ENCODE measurements around the gene MRPL33.
"Not testable (repeated sequence)": the region's sequence is repeated elsewhere in the genome, so short reads cannot be mapped to it uniquely, and the experiment has no call there.

MRPL33 gene

DNA sequence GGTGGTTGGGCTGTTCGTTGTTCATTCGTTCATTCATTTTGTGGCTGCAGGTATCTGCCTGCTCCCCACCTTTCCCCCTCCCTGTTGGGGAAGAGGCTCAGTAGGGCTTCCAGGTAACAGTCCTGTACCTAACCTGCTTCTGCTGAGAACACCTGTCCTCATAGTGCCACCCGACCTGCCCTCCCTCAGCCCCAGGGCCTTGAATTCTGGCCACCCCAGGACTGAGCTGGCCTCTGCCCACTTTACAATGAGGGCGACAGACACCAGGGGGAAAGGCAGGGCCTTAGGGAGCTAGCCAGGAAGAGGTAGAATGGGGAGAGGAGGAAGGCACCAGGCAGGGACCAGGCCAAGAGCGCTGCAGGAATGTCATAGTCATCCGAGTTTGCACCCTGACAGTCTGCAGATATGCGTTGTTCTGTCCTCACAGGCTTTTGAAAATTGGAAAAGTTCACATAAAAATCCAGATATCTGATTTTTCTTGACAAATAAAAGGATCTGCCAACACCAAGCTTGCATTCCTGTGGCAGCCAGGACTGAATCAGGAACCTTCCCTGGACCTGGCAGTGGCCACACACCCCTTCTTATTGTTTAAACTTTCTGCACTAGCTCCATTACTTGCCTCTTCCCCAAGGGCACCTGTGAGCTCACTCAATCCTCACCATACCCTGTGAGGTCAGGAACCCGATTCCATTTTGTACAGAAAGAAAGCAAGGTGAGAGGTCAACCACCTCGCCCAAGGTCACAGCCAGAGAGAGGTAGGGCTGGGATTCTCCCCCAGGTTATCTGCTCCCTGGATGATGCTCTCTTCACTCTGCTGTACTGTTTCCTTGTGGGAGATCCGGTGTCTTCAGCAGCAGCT lies 35.3 kb upstream of the MRPL33 start:
- ATAC-seq, result no peak
- Mint-ChIP-seq H3K4me3 (peak overlapping the region; percentile 31), H3K27me3 (peaks cover 46% of the 10 kb centered on the region), H3K27ac (no peak overlapping the region), H3K9me3 (peaks cover 7% of the 10 kb centered on the region), H3K36me3 (no peaks in the 10 kb centered on the region), H3K4me1 (peaks cover 5% of the 10 kb centered on the region)

DNA sequence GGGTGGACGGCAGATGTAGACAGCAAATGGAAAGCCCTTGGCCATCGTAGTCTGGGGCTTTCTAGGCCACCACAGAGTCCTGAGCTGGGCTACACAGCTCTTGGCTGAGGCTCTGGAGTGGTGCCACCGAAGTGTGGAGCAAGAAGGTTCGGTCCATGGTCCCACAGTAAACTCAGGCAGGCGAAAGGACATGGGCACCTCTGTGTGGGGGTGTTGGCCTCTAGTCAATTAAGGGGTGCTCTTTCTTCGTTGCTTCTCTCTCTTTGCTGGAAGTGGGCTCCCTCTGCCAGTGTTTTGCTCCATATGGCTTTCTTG lies 34.7 kb upstream of the MRPL33 start:
- no peak for ATAC-seq
- H3K9me3 Mint-ChIP-seq, result peaks cover 7% of the 10 kb centered on the region
- no peak overlapping the region for H3K4me3 Mint-ChIP-seq
- peaks cover 5% of the 10 kb centered on the region for H3K4me1 Mint-ChIP-seq
- no peak overlapping the region for H3K27ac Mint-ChIP-seq
- H3K36me3 Mint-ChIP-seq, result no peaks in the 10 kb centered on the region
- H3K27me3 Mint-ChIP-seq, result peaks cover 50% of the 10 kb centered on the region

DNA sequence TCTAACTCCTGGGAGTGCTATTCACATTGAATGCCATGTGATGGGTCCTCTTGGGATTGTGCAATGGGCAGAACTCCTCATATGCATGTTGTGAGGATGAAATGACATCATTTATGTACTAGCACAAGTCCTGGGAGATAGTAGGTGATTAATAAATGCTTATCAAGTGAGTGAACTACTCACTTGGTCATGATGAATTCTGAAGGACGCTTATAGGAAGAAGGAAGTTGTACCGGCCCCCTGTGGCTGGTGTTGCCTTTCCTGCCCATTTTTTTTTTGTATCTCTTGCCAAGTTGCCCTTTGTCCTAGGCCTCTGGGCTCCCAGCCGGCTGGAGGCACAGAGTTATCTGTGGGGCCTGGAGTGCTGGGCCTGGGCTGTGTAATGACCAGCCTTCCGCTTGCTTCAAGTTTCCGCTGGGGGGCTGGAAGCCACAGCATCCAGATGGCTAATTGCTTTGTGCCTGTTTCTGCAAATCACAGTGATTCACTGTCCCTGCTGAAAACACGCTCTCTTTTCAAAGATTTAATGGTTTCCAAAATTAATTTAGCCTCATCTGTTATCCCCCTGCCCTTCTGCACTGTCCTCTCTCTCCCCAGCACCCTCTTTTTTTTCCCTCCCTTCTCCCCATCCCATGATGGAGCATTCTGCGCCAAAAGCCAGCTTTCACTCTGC lies 33.7 kb upstream of the MRPL33 start:
- H3K27me3 Mint-ChIP-seq, result peaks cover 50% of the 10 kb centered on the region
- H3K9me3 Mint-ChIP-seq, result peaks cover 7% of the 10 kb centered on the region
- peaks cover 5% of the 10 kb centered on the region for H3K4me1 Mint-ChIP-seq
- no peak overlapping the region for H3K4me3 Mint-ChIP-seq
- H3K27ac Mint-ChIP-seq, result no peak overlapping the region
- H3K36me3 Mint-ChIP-seq, result no peaks in the 10 kb centered on the region
- ATAC-seq, result no peak

DNA sequence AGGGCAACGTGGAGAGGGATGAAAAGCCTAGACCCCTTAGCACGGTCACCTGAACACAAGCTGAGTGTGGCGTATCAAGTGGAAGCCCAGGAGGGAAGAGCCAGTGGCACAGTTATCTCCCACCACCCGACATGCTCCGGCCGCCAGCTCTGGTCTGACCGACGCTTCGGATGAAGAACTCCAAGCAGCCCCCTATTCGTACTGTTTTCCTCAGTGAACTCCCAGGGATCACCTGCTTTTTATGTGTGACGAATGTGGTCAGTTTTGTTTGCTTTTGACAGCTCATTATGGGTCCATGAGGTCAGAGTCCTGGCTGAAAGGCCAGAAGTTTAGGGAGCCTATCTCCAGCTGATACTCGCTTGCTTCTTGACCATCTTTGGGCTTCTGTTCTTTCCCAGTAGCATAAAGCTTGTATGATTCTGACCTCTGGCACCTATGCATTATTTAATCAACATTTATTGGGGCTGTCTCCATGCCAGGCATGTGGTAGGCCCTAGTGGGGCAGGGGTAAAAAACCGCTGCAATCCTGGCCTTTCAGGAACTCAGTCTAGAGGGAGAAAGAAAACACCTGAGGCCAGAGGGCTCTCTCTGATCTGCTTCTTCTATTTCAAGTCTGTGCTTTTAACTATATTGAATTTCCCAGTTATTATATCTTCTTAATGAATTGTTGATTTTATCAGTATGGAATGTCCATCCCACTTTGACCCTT lies 33.0 kb upstream of the MRPL33 start:
- Mint-ChIP-seq H3K4me3 (no peak overlapping the region), H3K9me3 (peaks cover 7% of the 10 kb centered on the region), H3K36me3 (no peaks in the 10 kb centered on the region), H3K4me1 (peaks cover 5% of the 10 kb centered on the region), H3K27ac (no peak overlapping the region), H3K27me3 (peaks cover 50% of the 10 kb centered on the region)
- no peak for ATAC-seq

DNA sequence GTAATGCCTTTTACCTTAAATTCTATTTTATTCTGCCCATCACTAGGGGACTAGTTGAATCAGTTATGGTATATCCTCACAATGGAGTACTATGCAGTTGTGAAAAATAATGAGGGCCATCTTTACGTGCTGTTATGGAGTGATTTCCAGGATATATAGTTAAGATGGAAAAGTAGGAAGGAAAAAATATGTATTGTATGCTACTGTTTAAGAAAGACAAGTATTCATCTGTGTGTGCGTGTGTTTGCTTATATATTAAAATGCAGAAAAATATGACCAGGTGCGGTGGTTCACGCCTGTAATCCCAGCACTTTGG lies 32.5 kb upstream of the MRPL33 start:
- Mint-ChIP-seq H3K4me3 (no peak overlapping the region), H3K4me1 (peaks cover 5% of the 10 kb centered on the region), H3K9me3 (peaks cover 7% of the 10 kb centered on the region), H3K27ac (no peak overlapping the region), H3K36me3 (no peaks in the 10 kb centered on the region), H3K27me3 (peaks cover 50% of the 10 kb centered on the region)
- ATAC-seq, result no peak

DNA sequence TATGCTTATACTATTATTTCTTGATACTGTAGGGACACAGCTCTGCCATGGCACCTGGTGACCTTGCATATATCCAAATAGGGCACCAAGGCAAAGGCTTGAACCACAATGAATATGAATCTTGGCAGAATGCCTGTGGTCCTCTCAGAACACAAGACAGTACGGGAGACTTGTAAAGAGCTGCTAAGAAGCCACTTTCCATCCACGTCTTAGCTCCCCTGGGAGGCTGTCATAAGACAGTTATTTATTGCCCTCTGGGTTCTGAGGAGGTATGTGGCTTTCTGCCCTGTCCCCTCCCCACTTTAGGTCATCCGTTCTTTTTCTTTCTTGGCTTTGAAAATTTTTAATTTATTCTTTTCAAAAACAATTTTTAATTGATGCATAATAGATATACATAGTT lies 29.8 kb upstream of the MRPL33 start:
- no peak overlapping the region for H3K27ac Mint-ChIP-seq
- H3K4me1 Mint-ChIP-seq, result no peaks in the 10 kb centered on the region
- ATAC-seq, result peak; percentile 27
- peaks cover 11% of the 10 kb centered on the region for H3K9me3 Mint-ChIP-seq
- H3K27me3 Mint-ChIP-seq, result peaks cover 44% of the 10 kb centered on the region
- no peaks in the 10 kb centered on the region for H3K36me3 Mint-ChIP-seq
- H3K4me3 Mint-ChIP-seq, result no peak overlapping the region

DNA sequence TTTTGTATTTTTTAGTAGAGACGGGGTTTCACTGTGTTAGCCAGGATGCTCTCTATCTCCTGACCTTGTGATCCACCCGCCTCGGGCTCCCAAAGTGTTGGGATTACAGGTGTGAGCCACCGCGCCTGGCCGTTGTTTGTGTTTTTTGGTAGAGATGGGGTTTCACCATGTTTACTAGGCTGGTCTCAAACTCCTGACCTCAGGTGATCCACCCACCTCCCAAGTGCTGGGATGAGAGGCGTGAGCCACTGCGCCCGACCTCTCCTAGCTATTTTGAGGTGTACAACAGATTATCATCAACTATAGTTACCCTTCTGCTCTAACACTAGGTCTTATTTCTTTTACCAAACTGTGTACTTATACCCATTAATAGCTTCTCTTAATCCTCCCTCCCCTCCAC lies 28.9 kb upstream of the MRPL33 start:
- Mint-ChIP-seq H3K36me3 (no peaks in the 10 kb centered on the region), H3K4me1 (no peaks in the 10 kb centered on the region), H3K4me3 (no peak overlapping the region), H3K9me3 (peaks cover 11% of the 10 kb centered on the region), H3K27ac (no peak overlapping the region), H3K27me3 (peaks cover 36% of the 10 kb centered on the region)
- ATAC-seq, result no peak

DNA sequence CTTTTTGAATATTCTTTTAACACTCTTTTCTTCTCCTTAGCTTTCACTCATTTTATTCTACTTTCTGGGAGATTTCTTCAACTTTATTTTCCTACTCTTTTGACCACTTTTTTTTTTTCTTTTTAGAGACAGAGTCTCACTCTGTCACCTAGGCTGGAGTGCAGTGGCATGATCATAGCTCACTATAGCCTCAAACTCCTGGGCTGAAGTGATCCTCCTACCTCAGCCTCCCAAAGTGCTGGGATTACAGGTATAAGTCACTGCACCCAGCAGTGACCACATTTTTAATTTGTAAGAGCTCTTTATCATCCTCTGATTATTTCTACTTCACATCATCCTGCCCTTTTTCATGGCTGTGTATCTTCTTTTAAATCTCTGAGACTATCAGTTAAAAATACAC lies 26.0 kb upstream of the MRPL33 start:
- Mint-ChIP-seq H3K27me3 (peaks cover 40% of the 10 kb centered on the region), H3K9me3 (peaks cover 18% of the 10 kb centered on the region)
- H3K4me3 Mint-ChIP-seq, H3K36me3 Mint-ChIP-seq, ATAC-seq, H3K4me1 Mint-ChIP-seq, H3K27ac Mint-ChIP-seq: not testable (repeated sequence)

DNA sequence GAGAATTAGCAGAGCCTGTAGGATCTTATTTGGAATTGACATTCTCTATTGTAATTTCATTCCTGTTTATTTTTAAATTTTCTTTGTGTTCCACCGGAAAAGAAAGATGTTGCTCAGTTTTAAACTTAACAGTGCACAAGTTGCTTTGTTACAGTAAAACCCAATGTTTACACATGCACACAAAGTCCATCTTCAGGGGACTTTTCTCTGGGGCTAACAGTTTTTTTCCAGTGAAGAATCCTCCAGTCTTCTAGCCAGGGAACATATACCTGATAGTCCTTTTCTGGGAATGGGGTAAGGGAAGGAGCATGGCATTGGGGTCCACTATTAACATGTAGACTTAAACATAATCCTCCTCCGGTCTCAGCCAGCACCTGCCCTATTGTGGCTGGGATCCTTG lies 25.2 kb upstream of the MRPL33 start:
- Mint-ChIP-seq H3K36me3 (no peaks in the 10 kb centered on the region), H3K27me3 (peaks cover 35% of the 10 kb centered on the region), H3K4me3 (no peak overlapping the region), H3K9me3 (peaks cover 15% of the 10 kb centered on the region), H3K27ac (no peak overlapping the region), H3K4me1 (no peaks in the 10 kb centered on the region)
- no peak for ATAC-seq

DNA sequence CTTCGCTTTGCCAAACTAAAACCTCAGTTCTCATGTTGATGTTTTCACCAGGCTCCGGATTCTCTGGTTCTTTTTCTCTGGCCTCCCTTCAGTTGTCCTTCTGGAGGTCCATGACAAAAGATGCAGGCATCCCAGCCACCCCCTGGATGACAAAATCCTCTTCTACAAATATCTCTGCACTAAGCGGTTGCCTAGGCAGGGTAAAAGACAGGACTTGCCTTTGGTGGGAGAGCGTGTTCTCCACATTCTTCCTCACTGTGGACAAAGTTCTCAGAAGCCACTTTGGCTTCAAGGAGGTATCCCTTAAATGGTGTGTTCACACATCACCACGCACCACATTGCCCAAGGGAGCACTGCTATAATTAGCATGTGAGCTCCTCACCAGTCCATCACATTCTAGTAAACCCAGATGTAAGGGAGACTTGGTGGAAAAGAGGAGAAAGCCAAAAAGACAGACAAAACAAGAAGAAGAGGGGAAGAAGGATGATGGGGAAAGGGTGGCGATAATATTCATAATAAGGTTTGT lies 23.6 kb upstream of the MRPL33 start:
- no peak overlapping the region for H3K4me3 Mint-ChIP-seq
- H3K27ac Mint-ChIP-seq, result no peak overlapping the region
- H3K27me3 Mint-ChIP-seq, result peaks cover 46% of the 10 kb centered on the region
- H3K9me3 Mint-ChIP-seq, result peaks cover 15% of the 10 kb centered on the region
- no peaks in the 10 kb centered on the region for H3K4me1 Mint-ChIP-seq
- no peaks in the 10 kb centered on the region for H3K36me3 Mint-ChIP-seq
- no peak for ATAC-seq

DNA sequence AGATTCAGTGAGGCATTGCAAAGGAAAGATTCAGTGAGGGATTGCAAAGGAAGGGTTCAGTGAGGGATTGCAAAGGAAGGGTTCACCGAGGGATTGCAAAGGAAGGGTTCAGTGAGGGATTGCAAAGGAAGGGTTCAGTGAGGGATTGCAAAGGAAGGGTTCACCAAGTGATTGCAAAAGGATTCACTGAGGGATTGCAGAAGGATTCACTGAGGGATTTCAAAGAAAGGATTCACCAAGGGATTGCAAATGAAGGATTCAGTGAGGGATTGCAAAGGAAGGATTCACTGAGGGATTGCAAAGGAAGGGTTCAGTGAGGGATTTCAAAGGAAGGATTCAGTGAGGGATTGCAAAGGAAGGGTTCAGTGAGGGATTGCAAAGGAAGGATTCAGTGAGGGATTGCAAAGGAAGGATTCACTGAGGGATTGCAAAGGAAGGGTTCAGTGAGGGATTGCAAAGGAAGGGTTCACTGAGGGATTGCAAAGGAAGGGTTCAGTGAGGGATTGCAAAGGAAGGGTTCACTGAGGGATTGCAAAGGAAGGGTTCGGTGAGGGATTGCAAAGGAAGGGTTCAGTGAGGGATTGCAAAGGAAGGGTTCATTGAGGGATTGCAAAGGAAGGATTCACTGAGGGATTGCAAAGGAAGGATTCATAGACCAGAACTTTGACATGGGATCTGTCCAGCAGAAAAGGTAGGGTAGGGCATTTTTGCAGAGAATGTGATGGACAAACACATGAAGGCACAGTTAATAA lies 22.5 kb upstream of the MRPL33 start:
- ATAC-seq, result not testable (repeated sequence)

DNA sequence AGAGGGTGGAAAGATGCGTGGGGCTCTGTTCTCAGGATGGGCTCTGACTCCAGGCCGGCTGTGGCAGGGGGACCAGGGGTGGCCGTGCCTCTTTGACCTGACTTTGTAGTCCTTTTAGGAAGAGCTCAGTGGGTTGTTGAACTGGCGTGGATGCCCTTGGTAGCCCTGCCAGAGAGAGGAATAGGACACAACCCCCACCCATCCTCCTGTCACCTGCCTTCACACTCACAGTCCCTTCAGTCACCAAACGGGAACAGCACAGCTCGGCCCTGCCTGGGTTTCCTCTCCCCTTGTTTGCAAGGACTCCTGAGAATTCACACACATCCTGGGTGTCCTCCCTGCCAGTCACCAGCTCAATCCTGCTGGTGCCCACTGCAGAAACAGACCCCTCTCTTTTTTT lies 20.1 kb upstream of the MRPL33 start:
- no peak for ATAC-seq
- H3K27me3 Mint-ChIP-seq, result peaks cover 41% of the 10 kb centered on the region
- H3K36me3 Mint-ChIP-seq, result no peaks in the 10 kb centered on the region
- no peak overlapping the region for H3K27ac Mint-ChIP-seq
- H3K9me3 Mint-ChIP-seq, result peaks cover 12% of the 10 kb centered on the region
- H3K4me1 Mint-ChIP-seq, result no peaks in the 10 kb centered on the region
- H3K4me3 Mint-ChIP-seq, result no peak overlapping the region

More for the DNA sequence above, 22.5 kb upstream of the MRPL33 start:
- not testable (repeated sequence) for H3K4me1 Mint-ChIP-seq, H3K36me3 Mint-ChIP-seq, H3K4me3 Mint-ChIP-seq, H3K27ac Mint-ChIP-seq
- peaks cover 15% of the 10 kb centered on the region for H3K9me3 Mint-ChIP-seq
- H3K27me3 Mint-ChIP-seq, result peaks cover 56% of the 10 kb centered on the region

DNA sequence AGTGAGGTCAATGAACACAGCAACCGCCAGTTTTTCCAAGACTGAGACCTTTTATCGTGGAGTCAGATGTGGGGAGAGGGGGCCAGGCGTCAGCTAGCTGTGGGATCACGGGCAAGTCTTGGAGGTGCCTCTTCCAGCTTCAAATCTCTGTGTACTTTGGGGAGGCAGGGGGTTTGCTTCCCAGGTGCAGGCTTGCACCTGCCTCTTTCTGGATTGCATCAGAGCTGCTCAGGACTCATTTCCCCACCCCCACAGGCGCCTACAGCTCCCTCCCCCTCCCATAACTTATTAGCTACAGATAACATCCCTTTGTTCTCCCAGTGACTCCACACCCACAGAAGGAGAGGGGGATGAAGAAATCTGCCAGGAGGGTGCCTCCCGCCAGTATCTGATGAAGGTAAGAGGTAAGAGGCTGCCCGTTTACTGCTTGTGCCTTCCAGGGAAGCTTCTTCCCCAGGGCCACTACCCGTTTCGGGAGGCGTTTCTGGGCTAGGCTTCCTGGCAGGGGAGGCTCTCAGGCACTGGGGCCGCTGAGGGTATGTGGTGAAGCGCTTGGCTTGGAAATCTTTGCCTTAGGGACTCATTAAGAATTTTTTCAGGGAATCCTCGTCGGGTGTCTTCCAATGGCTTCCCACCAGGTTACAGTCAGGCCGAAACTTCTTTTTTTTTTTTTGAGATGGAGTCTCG lies 18.8 kb upstream of the MRPL33 start:
- no peak for ATAC-seq
- H3K4me3 Mint-ChIP-seq, result no peak overlapping the region
- peaks cover 5% of the 10 kb centered on the region for H3K4me1 Mint-ChIP-seq
- H3K27me3 Mint-ChIP-seq, result peaks cover 48% of the 10 kb centered on the region
- H3K36me3 Mint-ChIP-seq, result no peaks in the 10 kb centered on the region
- H3K27ac Mint-ChIP-seq, result no peak overlapping the region
- peaks cover 12% of the 10 kb centered on the region for H3K9me3 Mint-ChIP-seq

DNA sequence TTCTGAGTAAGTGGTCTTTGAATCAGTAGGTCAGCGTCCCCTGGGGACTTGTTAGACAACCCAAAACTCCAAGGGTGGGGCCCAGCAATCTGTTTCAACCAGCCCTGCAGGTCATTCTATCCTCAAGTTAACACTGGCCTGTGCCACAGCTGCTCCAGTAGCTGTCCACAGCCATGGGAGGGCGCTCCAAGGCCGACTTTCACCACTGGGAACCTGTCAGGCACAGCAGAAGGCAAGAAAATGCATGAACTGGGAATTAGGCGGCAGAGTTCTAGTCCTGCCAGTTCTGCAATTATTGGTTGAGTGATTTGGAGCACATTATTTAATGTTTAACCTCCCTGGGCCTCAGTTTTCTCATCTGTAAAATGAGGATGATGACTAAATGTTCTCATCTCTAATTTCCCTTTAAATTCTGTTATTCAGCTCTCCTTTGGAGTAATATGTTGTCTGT lies 17.4 kb upstream of the MRPL33 start:
- Mint-ChIP-seq H3K9me3 (peaks cover 2% of the 10 kb centered on the region), H3K36me3 (no peaks in the 10 kb centered on the region), H3K4me1 (peaks cover 5% of the 10 kb centered on the region), H3K27ac (no peak overlapping the region), H3K27me3 (peaks cover 34% of the 10 kb centered on the region), H3K4me3 (no peak overlapping the region)
- ATAC-seq, result peak; percentile 71
